Tibial nerve (tissue), 4 donors: ENCODE measurements around the gene FAXC. TPM values are rescaled to one million over a fixed set of nuclear protein-coding genes. Genes with fewer than 3 reads are reported as not detected.

ENCODE experiments used
- DNase-seq, 2 donors: peaks; one replicate each; pipeline ENCODE4 v3.0.0-alpha.2; 2019; ENCODE audit warnings: low spot score in 2 of 2
- H3K27ac ChIP-seq, 4 donors: fragments of 200-600 bp; sonication (generic) in 3 of 4; one replicate each; pipeline ENCODE4 v1.5.1; 2017 to 2019; ENCODE audit warnings: mild to moderate bottlenecking in 1 of 4
- H3K27me3 ChIP-seq, 2 donors: fragments of 200-600 bp; sonication (generic) in 1 of 2; one replicate each; pipeline versions ENCODE4 v1.5.1 to v1.6.0; 2017 to 2019
- H3K36me3 ChIP-seq, 3 donors: fragments of 200-600 bp; sonication (generic); one replicate each; pipeline ENCODE4 v1.5.1; 2018 to 2019
- H3K4me1 ChIP-seq, 4 donors: fragments of 200-600 bp; sonication (generic) in 3 of 4; one replicate each; pipeline ENCODE4 v1.5.1; 2017 to 2019
- H3K4me3 ChIP-seq, 4 donors: fragments of 200-600 bp; sonication (generic) in 3 of 4; one replicate each; pipeline ENCODE4 v1.5.1; 2017 to 2019; ENCODE audit warnings: mild to moderate bottlenecking in 1 of 4, moderate library complexity in 1 of 4
- H3K9me3 ChIP-seq, 4 donors: fragments of 200-600 bp; sonication (generic) in 3 of 4; one replicate each; pipeline ENCODE4 v1.5.1; 2017 to 2019
- EP300 ChIP-seq, 2 donors: sonication (generic); formaldehyde crosslinking; IDR thresholded peaks; one replicate each; pipeline ENCODE4 v1.6.1; 2017; ENCODE audit warnings: antibody characterized with exemption in 2 of 2, mild to moderate bottlenecking in 1 of 2
- POLR2A ChIP-seq, 2 donors: fragments of 450-650 bp; IDR thresholded peaks; one replicate each; pipeline ENCODE4 v1.6.1; 2017; ENCODE audit warnings: antibody characterized with exemption in 2 of 2, mild to moderate bottlenecking in 2 of 2, moderate library complexity in 2 of 2
- WGBS, 2 donors: methylation state at CpG; one replicate each; pipeline ENCODE4 v1.1.5; 2018; 5-methylcytosine and 5-hydroxymethylcytosine counted together
- total RNA-seq, 4 donors: library from RNA; depleted of rRNA; stranded (reverse); fragments of >200 nt; gene quantifications; one replicate each; pipeline ENCODE4 v1.1.0, GENCODE V29; 2016
- TF ChIP-seq, protein P1 (sequence below), 5 experiments: fragments of 200-600 bp in 3 of 5; fragments of 450-650 bp in 2 of 5; sonication (generic) in 3 of 5; IDR thresholded peaks; one replicate each; pipeline ENCODE4 v1.5.1; 2016 to 2019; ENCODE audit warnings: antibody characterized with exemption in 5 of 5, mild to moderate bottlenecking in 3 of 5, moderate library complexity in 2 of 5

Gene FAXC
- total RNA-seq, 4 donors from 2014 or later = under 0.01 to 2.4 (median 0.44) TPM

DNA sequence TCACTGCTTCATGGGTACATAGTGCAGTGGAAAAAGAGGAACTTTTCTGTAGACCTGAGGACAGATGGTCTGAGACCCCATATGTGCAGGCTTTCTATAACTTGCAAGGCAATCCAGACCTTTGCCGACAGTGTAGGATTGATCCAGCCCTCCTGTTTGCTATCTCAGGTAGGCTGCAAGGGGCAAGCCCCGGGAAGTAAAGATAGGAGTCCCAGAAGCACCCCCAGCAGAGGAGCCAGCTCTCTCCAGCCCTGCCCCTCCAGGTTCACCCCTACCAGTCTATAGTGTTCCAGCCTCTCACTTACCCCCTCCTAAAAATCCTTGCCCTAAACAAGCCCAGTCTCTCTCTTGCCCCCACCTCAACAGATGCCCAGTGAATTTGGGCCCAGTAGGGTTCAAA is 96.2 kb downstream of the FAXC start:
- no peak for TF ChIP-seq POLR2A (IDR thresholded peaks at IDR 0.05)
- TF ChIP-seq, protein P1, sequence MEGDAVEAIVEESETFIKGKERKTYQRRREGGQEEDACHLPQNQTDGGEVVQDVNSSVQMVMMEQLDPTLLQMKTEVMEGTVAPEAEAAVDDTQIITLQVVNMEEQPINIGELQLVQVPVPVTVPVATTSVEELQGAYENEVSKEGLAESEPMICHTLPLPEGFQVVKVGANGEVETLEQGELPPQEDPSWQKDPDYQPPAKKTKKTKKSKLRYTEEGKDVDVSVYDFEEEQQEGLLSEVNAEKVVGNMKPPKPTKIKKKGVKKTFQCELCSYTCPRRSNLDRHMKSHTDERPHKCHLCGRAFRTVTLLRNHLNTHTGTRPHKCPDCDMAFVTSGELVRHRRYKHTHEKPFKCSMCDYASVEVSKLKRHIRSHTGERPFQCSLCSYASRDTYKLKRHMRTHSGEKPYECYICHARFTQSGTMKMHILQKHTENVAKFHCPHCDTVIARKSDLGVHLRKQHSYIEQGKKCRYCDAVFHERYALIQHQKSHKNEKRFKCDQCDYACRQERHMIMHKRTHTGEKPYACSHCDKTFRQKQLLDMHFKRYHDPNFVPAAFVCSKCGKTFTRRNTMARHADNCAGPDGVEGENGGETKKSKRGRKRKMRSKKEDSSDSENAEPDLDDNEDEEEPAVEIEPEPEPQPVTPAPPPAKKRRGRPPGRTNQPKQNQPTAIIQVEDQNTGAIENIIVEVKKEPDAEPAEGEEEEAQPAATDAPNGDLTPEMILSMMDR (IDR thresholded peaks at IDR 0.05) = no peak
- TF ChIP-seq EP300 (IDR thresholded peaks at IDR 0.05) = no peak
- Histone ChIP-seq H3K4me1 (no peaks in the 10 kb centered on the region), H3K27ac (no peak overlapping the region), H3K4me3 (no peak overlapping the region), H3K9me3 (no peaks in the 10 kb centered on the region), H3K36me3 (no peaks in the 10 kb centered on the region), H3K27me3 (no peaks in the 10 kb centered on the region)
- WGBS, 2 donors = 91 to 95% methylated on average over 2 of the region's 2 CpGs
- no peak for DNase-seq

DNA sequence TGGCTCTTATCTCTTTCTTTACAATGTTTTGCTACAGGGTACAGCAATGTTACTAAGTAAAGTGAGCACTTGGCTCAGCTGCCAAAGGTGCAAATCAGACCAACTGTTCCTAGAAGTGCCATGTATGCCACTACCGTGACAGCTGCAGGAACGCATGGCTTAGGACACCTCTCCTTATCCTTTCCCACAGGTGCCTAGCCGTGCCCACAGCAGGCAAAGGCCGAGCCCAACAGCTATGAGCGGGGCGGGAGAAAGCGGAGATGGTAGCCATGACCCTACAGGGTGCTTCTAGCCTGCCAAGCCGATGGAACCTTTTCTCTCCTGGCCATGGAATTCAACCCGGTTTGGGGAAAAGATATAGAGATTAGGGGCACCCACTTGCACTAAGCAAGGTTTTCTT is 97.1 kb downstream of the FAXC start:
- TF ChIP-seq POLR2A (IDR thresholded peaks at IDR 0.05) = no peak
- TF ChIP-seq, protein P1 (IDR thresholded peaks at IDR 0.05) = no peak
- TF ChIP-seq EP300 (IDR thresholded peaks at IDR 0.05) = no peak
- WGBS, 2 donors = 89 to 90% methylated on average over 9 of the region's 9 CpGs

DNA sequence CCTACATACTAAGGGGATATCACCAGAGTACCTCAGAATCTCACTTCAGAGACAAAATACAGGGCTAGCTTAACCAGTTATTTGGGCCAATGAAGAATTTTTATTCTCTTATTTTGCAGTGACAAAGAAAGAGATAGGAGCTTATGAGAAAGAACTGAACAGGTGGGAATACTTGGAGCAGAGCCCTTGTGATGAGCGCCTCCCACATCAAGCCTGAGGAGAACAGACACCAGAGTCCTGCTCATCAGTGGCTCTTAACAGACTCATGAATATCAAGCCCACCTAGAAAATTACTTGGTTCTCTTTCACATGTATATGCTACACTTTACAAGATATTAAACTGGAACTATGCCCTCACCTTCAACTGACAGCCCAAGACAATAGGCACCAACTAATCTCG is 99.0 kb downstream of the FAXC start:
- Histone ChIP-seq H3K27me3 (no peaks in the 10 kb centered on the region), H3K4me3 (no peak overlapping the region), H3K4me1 (no peaks in the 10 kb centered on the region), H3K36me3 (no peaks in the 10 kb centered on the region), H3K9me3 (no peaks in the 10 kb centered on the region), H3K27ac (no peak overlapping the region)
- WGBS, 2 donors = 97 to 98% methylated on average over 2 of the region's 2 CpGs
- no peak for DNase-seq
- TF ChIP-seq EP300 (IDR thresholded peaks at IDR 0.05) (no peak), POLR2A (IDR thresholded peaks at IDR 0.05) (no peak)
- TF ChIP-seq, protein P1 (IDR thresholded peaks at IDR 0.05) = no peak

More for the DNA sequence above, 97.1 kb downstream of the FAXC start:
- Histone ChIP-seq H3K36me3 (no peaks in the 10 kb centered on the region), H3K27ac (no peak overlapping the region), H3K27me3 (no peaks in the 10 kb centered on the region), H3K4me3 (no peak overlapping the region), H3K9me3 (no peaks in the 10 kb centered on the region), H3K4me1 (no peaks in the 10 kb centered on the region)
- DNase-seq = no peak

DNA sequence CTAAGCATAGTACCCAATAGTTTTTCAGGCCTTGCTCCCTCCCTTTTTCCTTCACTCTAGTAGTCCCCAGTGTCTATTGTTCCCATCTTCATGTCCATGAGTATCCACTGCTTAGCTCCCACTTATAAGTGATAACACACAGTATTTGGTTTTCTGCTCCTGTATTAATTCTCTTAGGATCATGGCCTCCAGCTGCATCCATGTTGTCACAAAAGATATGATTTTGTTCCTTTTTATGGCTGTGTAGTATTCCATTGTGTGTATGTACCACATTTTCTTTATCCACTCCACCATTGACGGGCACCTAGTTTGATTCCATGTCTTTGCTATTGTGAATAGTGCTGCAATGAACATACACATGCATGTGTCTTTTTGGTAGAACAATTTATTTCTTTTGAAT is 102.9 kb downstream of the FAXC start:
- Histone ChIP-seq H3K9me3 (no peaks in the 10 kb centered on the region), H3K36me3 (no peaks in the 10 kb centered on the region), H3K4me1 (no peaks in the 10 kb centered on the region), H3K4me3 (no peak overlapping the region), H3K27me3 (no peaks in the 10 kb centered on the region), H3K27ac (no peak overlapping the region)
- whole genome bisulfite sequencing, 2 donors = 95 to 100% methylated on average over 1 of the region's 1 CpG
- no peak for DNase-seq
- TF ChIP-seq, protein P1 (IDR thresholded peaks at IDR 0.05) = no peak
- TF ChIP-seq EP300 (IDR thresholded peaks at IDR 0.05) (no peak), POLR2A (IDR thresholded peaks at IDR 0.05) (no peak)

DNA sequence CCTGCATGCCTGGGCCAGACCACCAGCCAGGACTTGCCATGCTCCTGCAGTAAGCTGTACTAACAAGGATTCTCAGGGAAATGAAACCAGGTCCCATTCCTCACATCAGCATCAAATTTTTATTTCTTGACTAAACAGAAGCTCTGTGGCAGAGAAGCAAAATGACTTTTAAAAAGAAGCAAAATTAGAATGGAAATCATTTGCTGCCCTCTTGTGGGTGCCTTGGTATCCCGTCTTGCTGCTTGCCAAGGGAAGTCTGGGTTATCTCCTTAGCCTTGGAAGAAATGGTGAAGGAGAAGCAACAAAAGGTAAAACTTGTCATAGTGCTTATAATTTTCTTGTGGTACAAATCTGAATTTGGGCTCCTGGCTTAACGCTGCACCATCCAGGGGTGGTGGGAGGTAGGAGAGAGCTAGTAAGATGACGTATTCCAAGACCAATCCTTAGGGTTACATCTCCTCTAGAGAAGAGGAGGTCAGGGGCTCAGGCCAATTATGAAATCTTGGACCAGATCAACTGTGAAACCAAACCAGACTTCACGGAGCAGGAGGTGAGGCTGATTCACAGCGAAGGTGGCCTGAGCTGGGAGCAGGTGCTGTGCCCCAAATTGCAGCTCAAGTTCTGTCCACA is 107.5 kb downstream of the FAXC start:
- H3K36me3 ChIP-seq = no peaks in the 10 kb centered on the region
- WGBS, 2 donors = 37 to 38% methylated on average over 5 of the region's 5 CpGs
- no peak overlapping the region for H3K4me3 ChIP-seq
- no peaks in the 10 kb centered on the region for H3K27me3 ChIP-seq
- DNase-seq = no peak
- no peak overlapping the region for H3K27ac ChIP-seq
- H3K4me1 ChIP-seq = no peaks in the 10 kb centered on the region
- TF ChIP-seq EP300 (IDR thresholded peaks at IDR 0.05) (no peak), POLR2A (IDR thresholded peaks at IDR 0.05) (no peak)
- TF ChIP-seq, protein P1 (IDR thresholded peaks at IDR 0.05) = no peak
- no peaks in the 10 kb centered on the region for H3K9me3 ChIP-seq
